Measurements from ENCODE around the gene CASP7.

DNA sequence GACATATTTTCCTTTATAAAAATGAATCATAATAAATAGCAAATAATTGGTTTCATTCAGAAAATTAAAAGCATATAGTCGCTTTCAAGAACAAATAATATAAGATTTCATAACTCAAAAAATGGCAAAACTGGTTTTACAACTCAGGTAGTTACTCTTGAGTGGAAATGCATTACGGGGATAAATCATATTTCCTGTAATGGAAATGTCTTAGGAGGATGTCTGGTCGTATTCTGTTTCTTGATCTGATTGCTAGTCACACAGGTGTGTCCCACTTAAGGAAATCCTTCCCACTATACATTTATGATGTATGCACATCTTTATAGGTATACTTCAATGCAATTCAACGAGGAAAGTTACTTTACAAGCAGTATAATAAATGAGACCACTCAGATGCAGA, 36.5 kb upstream of the CASP7 start:
- no peak for TF ChIP-seq CBX5 (IDR thresholded peaks at IDR 0.05; ENCODE audit: low read depth)
- TF ChIP-seq RCOR1 (conservative IDR thresholded peaks at IDR 0.05; ENCODE audit: low read depth, low read length): no peak
- no peak for TF ChIP-seq MYC (IDR thresholded peaks at IDR 0.05; ENCODE audit: insufficient read depth, insufficient read length, insufficient replicate concordance, low read length, severe bottlenecking)
- TF ChIP-seq, protein P1, sequence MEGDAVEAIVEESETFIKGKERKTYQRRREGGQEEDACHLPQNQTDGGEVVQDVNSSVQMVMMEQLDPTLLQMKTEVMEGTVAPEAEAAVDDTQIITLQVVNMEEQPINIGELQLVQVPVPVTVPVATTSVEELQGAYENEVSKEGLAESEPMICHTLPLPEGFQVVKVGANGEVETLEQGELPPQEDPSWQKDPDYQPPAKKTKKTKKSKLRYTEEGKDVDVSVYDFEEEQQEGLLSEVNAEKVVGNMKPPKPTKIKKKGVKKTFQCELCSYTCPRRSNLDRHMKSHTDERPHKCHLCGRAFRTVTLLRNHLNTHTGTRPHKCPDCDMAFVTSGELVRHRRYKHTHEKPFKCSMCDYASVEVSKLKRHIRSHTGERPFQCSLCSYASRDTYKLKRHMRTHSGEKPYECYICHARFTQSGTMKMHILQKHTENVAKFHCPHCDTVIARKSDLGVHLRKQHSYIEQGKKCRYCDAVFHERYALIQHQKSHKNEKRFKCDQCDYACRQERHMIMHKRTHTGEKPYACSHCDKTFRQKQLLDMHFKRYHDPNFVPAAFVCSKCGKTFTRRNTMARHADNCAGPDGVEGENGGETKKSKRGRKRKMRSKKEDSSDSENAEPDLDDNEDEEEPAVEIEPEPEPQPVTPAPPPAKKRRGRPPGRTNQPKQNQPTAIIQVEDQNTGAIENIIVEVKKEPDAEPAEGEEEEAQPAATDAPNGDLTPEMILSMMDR (IDR thresholded peaks at IDR 0.05 in 2 of 3, conservative IDR thresholded peaks at IDR 0.05 in 1 of 3; ENCODE audit: control insufficient read depth in 2 of 3, extremely low read depth in 1 of 3, insufficient read depth in 1 of 3, low read depth in 3 of 3, low read length in 3 of 3): no peak
- TF ChIP-seq, protein P2, sequence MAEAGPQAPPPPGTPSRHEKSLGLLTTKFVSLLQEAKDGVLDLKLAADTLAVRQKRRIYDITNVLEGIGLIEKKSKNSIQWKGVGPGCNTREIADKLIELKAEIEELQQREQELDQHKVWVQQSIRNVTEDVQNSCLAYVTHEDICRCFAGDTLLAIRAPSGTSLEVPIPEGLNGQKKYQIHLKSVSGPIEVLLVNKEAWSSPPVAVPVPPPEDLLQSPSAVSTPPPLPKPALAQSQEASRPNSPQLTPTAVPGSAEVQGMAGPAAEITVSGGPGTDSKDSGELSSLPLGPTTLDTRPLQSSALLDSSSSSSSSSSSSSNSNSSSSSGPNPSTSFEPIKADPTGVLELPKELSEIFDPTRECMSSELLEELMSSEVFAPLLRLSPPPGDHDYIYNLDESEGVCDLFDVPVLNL (IDR thresholded peaks at IDR 0.05; ENCODE audit: low read depth, low read length): no peak
